ENCODE data around the gene POLR2I.
"Not testable (repeated sequence)": the region's sequence is repeated elsewhere in the genome, so short reads cannot be mapped to it uniquely, and the experiment has no call there.

POLR2I gene

DNA sequence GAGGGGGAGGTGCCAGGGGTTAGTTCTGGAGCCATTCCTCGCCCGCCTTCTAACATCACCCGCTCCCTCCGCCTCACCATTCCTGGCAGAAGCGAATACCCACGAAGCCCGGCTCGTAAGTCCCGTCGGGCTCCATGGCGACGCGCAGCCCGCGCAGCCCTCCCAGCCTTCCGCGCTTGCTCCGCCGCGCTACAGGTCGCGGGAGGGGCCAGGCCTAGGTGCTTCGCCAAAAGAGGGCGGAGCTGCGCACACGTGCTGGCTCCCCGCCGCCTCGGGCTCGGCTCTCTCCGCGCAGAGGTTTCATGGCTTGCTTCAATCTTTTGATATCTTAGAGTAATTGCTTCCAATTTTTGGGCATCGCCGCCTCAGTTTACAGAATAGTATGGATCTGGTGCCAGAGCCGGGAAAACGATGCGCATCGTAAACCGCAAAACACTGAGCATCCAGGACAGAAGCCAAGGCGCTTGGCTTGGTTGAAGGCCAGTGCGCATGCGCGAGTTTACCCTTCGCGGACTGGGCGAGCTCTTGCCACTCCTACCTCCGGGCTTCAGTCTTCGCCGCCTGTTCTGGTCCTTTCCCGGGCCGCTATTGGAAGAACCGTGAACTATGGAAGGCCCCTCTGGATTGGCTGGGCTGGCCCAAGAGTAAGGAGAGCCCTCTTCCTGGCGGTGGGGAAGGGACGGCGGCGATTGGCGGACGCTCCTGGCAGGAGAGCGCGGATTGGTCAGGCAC is at the start of gene POLR2I:
Gene POLR2I (minus strand): TSS at position 155 of the 732 bp plus-strand sequence. CDS start 19 bp downstream, at position 136.
- peak; percentile 98 for DNase-seq

DNA sequence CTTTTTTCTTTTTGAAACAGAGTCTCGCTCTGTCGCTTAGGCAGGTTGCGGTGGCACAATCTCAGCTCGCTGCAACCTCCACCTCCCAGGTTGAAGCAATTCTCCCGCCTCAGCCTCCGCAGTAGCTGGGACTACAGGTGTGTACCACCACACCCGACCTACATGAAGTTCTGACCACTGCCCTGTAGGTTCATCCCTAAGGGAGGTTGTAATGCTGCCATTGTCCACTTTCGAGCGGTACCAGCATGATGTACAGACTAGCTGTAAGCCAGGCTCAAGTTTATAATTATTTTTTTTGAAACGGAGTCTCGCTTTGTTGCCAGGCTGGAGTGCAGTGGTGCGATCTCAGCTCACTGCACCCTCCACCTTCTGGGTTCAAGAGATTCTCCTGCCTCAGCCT is 49.1 kb upstream of the POLR2I start:
- DNase-seq: no peak

DNA sequence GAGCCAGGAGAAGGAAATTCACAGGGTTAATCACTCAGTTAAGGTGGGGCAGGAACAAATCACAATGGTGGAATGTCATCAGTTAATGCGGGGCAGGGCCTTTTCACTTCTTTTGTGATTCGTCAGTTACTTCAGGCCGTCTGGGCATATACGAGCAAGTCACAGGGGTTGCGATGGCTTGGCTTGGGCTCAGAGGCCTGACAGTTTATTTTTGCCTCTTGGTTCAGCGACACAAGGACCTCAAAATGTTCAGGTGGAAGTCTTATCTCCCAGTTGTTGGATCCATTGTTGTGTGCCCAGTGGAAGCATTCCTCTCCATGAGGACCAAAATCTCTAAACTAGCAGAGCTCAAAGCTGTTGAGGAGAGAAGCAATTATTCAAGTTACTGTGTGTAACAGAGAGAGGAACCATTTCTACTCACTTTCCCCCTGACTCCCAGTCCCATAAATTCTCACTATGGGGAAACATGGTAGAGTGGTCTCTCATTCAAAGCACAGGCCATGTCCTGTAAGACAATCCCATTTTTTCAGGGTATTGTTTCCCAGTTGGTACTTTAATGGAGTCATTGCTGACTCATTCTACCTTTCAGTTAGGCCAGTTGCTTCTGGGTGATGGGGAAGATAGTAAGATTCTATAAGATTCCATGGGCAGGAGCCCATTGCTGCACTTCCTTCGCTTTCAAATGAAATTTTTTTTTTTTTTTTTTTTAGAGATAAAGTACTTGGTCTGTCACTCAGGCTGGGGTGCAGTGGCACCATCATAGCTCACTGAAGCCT is 46.3 kb upstream of the POLR2I start:
- DNase-seq: no peak

DNA sequence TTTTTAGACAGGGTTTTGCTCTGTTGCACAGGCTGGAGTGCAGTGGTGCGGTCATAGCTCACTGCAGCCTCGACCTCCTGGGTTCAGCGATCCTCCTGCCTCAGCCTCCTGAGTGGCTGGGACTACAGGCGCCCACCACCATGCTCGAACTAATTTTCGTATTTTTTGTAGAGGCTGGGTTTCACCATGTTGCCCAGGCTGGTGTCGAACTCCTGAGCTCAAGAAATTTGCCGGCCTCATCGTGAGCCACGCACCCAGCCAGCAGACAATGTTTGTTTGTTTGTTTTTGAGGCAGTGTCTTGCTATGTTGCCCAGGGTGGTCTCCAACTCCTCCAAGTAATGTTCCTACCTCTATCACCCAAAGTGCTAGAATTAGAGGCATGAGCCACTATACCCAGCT is 38.5 kb upstream of the POLR2I start:
- no peak for DNase-seq

DNA sequence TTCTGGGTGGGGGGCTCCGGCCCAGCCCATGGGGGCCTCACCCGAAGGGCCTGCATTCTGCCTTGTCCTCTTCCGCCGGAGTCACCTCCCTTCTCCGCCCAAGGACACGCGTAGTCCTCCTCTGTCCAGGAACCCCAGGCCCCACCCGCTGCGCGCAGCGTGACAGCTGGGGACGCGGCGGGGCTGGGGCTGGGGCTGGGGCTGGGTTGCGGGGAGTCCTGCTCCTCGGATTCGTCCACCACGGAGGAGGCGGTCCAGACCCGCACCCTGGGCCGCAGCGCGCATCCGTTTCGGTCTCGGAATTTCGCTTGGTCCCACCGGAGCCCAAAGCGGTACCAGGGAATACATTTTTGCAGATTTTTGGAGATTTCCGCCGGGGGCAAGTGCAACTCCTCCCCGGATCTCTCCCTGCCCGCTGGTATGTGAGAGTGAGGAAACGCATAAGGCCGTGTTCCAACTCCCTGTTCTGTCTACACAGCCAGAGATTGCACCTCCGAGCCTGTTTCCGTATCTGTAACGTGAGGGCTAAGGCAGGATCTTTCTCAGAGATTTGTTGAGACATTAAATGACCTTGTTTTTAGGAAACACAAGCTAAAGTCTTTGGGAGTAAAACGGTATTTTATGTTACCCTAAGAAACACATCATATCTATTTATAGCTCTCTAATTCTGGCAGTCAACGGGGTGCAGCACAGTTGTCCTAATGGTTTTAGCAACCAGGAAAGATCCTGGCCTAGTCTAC is 37.8 kb upstream of the POLR2I start, which contains the start of gene COX7A1:
Gene COX7A1 (minus strand): TSS at position 96 of the 740 bp plus-strand sequence. CDS start 40 bp downstream, at position 56.
- DNase-seq: no peak

DNA sequence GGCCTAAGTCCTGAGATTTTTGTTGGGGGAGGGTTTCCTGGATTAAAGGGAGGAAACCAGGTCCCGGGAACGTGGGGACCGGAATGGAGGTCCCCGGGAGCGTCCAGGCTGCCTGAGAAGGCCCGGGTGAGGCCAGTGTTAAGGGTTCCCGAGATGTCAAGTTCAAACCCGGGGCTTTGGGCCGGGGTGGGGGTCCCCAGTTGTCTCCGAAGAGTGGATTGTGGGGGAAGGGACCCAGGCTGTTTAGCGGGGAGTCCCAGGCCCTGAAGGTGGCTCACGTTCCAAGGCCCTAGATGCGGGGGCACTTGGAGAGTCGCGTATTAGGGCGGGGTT is 37.3 kb upstream of the POLR2I start:
- no peak for DNase-seq

DNA sequence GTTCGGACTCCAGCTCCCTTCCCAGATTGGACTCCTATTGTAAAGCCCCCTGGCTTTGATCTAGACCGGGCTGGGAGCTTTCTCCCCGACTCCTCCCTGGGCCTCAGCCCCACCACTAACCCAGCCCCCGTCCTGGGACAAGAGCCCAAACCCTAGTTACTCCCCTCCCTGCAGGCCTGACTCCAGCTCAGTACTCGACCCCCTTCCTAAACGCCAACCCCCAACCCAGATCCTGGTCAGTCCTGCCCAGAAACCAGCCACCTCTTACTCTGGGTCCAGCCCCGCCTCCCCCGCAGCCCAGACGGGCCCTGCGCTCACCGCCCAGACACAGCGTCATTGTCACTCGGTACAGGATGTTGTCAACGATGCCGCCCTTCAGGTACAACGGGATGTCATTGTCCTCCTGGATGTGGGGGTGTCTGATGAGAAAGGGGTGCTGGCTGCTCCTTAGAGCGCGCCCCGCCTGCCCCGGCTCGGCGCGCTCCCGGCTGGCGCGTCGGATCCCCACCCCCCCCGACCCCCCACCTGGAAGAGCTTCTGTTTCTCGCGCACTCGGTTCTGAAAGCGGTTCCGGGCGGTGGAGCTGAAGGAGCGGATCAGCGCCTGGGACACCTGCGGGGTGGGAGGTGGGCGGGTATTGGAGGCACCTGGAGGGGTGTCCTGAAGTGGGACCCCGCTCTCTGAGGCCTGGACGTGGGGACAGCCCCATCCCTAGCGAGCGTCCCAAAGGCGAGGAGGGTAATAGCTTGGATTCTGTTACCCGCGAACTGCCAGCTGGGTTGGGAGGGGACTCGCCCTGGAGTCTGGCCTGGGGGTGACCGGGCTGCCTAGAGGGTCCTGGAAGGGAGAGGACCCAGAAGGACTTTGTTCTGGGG is 36.7 kb upstream of the POLR2I start:
- no peak for DNase-seq

DNA sequence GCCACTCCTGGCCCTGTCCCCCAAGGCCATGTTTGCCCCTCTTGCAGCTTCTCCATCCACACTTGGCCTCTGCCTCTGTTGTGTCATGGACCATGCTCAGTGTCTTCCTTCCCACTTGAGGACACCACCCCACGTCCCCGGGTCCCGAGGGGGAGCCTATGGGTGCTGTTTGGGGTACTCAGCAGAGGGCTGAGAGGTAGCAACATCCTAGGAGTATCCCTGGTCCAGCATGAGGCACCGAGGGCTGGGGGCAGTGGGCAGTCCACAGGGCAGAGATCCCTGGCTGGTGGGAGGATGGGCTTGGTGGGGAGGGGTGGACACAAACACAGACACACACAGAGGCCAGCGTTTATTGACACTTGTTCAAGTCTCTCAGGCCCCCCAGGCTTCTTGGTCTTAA is 35.9 kb upstream of the POLR2I start:
- DNase-seq: no peak

DNA sequence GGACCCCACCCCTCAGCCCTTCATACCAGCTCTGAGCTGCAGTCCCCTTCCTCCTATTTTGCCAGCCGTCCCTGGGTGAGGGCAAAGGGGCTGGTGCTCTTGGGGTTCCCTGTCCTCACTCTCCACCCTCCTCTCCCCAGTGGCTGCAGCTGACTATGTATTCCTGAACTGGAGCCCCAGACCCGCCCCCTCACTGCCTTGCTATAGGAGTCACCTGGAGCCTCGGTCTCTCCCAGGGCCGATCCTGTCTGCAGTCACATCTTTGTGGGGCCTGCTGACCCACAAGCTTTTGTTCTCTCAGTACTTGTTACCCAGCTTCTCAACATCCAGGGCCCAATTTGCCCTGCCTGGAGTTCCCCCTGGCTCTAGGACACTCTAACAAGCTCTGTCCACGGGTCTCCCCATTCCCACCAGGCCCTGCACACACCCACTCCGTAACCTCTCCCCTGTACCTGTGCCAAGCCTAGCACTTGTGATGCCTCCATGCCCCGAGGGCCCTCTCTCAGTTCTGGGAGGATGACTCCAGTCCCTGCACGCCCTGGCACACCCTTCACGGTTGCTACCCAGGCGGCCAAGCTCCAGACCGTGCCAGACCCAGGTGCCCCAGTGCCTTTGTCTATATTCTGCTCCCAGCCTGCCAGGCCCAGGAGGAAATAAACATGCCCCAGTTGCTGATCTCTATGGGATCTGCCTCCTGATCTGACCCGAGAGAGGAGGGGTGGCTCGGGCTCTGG is 35.2 kb upstream of the POLR2I start:
- DNase-seq: no peak

DNA sequence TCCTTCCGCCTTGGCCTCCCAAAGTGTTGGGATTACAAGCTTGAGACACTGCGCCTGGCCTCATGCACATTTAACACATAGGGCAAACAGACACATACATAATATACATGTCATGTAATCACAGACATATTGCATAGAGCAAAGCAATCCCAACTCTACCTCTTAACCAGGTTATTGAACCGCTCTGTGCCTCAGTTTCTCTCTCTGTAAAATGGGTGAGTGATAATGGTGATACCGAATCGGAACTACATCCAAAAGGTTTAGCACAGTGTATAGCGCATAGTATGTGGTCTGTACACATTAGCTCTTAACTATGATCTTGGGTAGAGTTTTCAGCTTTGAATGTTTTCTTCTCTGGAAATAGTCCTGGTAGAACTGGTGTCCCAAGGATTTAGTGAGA is 29.9 kb upstream of the POLR2I start:
- no peak for DNase-seq

DNA sequence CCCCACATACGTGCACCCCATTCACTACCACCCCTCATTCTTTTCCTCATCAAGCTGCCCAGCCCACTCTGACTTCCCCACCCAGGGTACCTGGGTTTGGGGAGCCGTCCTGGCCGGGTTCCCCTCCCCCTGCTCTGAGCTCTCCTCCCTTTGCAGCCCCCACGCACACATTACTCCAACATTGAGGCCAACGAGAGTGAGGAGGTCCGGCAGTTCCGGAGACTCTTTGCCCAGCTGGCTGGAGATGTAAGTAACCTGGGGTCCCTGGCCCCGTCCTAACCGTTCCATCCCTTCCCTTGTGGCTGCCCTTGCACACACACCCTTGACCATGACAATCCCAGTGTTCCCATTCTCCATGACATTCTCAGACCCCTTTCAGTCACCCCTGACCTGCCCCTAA is 27.8 kb upstream of the POLR2I start:
- no peak for DNase-seq

DNA sequence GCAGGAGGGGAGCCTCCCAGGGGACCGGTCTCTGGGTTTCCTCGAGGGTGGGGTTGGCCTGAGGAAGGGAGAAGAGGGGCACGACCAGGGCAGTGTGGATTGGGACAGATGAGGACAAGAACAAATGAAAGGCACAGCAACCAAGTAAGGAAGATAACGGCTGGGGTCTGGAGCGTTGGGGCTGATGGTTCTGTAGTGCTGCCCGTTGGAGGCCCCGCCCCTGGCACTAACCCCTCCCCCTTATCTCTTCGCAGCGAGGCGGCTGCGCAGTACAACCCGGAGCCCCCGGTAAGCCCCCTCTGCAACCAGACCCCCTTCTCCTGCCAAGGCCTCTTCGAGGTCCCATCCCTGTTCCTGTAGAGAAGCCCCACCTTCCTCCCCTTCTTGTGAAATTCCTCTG is 27.4 kb upstream of the POLR2I start:
- DNase-seq: no peak

DNA sequence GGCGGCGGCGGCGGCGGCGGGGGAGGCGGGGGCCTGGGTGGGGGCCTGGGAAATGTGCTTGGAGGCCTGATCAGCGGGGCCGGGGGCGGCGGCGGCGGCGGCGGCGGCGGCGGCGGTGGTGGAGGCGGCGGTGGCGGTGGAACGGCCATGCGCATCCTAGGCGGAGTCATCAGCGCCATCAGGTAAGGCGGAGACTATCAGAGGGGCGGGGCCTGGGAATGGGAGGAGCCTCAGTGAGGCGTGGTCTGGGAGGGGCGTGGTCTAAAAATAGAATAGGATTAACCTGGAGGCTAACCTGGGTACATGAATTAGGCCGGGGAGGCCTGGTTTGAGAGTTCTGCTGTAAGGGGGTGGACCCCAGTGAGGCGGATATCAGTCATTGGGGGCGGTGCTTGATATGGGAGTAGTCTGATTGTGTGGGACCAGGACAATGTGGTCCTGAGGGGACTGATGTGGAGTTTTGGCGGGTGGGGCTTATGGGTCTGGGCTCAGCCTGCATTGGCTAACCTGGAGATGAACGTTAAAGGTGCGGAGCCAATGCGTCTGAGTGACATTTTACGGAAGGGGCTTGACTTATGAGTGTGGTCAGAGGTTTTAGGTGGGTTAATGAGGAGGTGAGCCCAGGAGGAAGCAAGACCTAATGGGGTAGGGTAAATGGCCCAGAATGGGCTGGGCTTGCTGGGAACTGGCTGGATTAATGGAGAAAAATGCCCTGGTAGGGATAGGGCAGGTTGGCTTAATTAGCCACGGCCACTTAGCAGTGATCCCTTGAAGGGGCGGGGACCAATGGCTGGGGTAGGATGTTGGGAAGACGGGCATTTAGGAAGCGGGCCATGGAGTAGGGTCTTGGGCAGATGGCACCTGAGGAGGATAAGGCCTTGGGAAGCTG is 26.6 kb upstream of the POLR2I start:
- DNase-seq: peak; percentile 86

DNA sequence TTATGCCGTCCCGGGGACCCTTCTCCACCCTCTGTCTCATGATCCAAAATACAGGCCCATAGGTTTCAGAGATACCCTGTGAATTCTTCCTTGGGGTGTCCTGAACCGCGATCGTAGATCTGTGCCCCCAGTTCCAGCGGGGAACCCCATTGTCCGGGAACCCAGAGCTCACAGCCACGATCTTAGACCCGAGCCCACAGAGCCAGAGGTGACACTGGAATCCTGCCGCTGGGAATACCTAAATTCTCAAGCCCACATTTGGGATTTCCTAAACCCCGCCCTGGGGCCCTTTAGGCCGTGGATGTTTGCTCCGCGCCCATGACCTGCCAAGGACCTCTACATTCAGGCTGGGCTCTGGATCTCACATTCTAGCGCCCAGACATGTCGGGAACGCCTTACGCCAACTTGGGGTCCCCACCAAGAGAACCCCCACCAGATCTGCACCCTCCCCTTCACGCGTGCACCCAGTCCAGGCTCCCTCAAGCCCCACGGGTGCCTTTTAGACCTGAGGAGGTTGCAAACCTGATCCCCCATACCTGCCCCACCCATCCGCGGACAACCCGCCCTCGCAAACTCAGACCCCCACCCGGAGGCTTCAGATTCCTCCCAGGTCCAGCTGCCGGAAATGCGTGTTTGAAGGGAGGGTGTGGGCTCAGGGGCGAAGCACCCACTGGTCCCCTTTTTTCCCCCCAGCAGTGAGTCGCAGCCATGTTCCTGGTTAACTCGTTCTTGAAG is 25.8 kb upstream of the POLR2I start:
- peak; percentile 36 for DNase-seq

DNA sequence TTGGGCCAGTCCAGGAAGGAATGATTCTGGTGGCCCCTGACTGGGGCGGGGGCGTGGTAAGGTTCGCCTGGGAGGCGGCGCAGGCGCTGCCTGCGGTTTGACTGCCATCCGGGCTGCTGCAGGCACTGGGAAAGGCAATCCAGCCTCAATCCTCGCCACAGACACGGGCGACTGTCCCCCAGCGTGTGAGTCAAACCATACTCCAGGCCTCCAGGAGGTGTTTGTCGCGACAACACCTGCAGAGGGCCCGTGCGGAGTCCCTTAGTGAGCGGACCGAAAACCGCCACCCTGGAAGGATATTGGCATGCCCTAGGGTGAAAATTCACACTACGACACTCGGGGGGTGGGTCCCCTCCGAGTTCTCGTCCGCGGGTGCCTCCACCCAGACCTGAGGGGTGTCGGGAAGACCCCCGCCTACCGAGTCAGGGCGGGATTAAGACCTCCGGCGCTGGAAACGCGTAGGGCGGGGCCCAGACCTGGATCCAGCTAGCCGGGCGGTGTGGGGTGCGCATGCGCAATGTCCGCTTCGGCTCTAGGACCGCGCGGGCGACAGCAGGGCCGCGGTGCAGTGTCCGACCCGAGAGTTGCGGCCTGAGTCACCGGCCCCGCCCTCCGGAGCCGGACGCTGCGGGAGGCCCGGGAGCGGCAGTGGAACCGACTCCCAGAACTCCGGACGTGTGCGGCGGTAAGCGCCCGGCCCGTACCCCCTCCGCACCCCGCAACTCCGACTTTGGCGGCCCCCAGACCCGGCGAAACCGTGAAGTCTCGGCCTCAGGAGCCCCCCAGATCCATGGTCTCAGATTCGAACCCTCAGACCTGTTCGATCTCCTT is 25.0 kb upstream of the POLR2I start, which contains the start of gene CAPNS1:
Gene CAPNS1 (plus strand): TSS at position 594 of the 831 bp plus-strand sequence. CDS start 946 bp downstream, outside the sequence.
- peak; percentile 91 for DNase-seq

DNA sequence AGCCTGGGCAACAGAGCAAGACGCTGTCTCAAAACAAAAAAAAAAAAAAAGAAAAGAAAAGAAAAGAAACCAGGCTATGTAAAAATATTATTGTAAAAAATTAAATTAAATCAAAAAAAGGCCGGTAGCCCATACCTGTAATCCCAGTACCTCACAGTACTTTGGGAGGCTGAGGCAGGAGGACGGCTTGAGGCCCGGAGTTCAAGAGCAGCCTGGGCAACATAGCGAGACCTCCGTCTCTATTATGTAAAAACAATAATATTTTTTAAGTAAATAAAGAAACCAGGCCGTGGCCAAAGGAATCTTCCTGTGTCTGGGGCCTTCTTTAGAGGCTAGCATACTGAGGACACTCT is 24.4 kb upstream of the POLR2I start:
- no peak for DNase-seq

DNA sequence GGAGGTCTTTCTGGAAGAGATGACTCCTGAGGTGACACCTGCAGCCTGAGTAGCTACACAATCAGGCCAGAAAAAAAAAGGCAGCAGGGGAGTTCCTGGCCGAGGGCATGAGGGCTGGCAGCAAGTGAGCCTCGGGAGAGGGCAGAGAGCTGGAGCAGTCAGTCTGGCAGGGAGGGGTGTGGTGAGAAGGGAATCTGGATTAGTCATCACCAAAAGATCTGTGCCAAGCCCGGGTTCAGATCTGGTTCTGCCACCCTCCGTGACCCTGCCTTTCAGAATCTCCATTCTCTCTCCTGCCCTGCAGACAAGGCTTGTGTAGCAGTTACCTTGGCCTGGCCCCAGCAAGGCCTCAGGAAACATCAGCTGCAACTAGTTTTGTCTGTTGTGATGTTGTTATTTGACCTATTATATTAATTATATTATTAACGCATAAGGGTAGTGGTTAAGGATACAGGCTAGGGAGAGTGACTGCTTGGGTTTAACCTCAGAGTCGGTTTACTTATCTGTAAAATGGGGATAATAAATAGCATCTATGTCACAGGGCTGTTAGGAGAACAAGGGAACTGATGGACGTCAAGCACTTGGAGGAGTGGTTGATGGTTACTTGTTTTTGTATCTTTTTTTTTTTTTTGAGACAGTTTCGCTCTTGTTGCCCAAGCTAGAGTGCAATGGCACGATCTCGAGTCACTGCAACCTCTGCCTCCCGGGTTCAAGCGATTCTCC is 22.4 kb upstream of the POLR2I start:
- no peak for DNase-seq

DNA sequence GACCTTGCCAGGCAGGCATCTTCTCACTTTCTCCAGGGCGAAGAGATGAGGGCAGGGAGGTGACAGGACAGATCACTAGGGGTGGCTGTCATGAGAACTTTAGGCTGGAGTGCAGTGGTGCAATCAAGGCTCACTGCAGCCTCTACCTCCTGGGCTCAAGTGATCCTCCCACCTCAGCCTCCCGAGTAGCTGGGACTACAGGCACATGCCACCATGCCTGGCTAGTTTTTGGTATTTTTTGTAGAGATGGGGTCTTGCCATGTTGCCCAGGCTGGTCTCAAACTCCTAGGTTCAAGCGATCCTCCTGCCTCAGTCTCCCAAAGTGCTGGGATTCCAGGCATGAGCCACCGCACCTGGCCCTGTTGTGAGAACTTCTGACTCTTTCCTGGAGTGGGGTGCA is 20.2 kb upstream of the POLR2I start:
- DNase-seq: not testable (repeated sequence)

Measured in activated gamma-delta T cell treated with Interleukin-2 at 50 U/mL for 16 hours (primary cell).